ENCODE data around the gene PCK1.

PCK1 gene

DNA sequence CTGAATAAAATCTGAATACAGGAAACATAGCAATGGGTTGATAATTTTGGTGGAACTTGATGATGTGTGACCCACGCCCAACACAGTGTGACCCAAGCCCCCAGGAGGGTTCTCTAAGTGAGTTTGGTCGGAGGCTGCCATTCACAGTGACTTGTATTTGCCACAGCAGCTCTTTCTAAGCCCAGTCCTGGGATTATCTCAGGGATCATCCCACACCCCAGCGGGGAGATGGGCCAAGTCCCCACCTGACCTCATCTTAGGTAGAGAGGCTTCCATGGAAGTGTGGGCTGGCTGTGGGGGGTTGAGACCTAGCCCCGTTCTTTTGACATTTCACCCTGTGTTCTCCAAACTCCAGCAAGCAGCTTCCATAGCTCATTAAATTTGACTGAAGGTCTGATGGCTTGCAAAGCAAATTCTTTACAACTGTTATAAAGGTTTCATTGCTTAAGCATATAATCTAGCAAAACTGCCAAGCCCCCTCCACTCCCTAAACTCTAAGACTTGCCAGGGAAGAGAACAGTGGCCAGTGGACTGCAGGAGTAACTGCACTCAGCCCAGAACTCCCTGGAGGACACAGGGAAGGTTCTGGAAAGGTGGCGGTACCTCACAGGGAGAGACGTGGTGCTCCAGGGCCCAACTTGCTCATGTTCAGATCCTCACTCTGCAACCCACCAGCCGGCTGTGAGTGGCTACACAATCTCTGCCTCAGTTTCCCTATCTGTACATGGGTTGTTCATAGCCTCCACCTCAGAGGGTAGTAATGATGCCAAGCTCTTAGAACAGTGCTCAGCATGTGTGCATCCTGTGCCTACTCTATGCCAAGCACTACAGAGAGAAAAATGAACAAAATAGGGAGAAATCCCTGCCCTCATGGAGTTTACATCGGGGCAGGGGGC lies 1.0 kb upstream of the PCK1 start:
- no peak for DNase-seq (ENCODE audit: low read depth in 2 of 2, low spot score in 1 of 2)

DNA sequence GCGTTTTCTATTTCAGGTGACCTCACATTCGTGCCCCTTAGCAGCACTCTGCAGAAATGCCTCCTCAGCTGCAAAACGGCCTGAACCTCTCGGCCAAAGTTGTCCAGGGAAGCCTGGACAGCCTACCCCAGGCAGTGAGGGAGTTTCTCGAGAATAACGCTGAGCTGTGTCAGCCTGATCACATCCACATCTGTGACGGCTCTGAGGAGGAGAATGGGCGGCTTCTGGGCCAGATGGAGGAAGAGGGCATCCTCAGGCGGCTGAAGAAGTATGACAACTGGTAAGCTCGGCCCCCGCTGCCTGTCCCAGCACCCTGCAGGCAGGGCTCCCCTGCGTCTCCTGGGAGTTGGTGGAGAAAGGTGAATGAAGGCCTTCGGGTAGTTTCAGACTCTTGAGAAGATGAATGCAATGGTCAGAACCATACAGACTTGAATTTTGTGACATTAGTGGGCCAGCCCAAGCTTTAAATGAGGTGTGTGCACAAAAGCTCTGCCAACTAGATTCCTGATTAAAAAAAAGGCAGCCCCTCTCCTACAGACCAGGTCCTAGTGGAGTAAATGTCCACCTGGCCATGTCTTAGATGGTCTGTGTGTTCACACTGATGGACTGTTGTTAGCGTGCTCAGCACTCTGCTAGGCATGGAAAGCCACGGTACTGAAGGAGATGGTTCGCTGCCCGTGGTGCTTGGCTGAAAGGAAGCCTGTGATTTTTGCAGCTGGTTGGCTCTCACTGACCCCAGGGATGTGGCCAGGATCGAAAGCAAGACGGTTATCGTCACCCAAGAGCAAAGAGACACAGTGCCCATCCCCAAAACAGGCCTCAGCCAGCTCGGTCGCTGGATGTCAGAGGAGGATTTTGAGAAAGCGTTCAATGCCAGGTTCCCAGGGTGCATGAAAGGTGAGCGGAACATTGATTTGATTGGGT lies 708 bp downstream of the PCK1 start:
- DNase-seq (ENCODE audit: low read depth in 2 of 2, low spot score in 1 of 2), result no peak

DNA sequence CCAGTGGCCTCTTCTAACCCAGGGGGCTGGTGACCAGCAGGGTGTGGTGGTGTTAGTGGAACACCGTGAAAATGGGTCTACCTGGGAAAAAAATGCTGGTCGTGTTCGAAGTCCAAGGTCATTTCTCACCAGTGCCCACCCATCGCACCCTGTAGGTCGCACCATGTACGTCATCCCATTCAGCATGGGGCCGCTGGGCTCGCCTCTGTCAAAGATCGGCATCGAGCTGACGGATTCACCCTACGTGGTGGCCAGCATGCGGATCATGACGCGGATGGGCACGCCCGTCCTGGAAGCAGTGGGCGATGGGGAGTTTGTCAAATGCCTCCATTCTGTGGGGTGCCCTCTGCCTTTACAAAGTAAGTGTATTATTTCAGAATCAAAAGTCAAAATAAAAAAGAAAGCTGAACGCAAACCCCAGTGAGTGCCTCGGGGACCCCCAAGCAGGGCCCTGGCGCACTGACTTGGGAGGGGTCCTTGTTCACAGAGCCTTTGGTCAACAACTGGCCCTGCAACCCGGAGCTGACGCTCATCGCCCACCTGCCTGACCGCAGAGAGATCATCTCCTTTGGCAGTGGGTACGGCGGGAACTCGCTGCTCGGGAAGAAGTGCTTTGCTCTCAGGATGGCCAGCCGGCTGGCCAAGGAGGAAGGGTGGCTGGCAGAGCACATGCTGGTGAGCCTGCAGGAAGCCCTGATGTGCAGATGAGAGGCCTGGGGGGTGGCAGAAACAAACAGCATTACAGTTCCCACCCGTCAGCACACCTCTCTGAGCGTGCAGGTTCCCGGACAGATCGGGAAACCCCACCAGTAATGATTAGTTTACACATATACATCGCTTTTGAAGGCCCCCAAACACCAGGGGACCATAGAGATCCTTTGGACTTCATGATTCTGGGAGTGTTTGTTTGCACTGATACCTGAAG lies 1.9 kb downstream of the PCK1 start:
- DNase-seq (ENCODE audit: low read depth in 2 of 2, low spot score in 1 of 2), result no peak

DNA sequence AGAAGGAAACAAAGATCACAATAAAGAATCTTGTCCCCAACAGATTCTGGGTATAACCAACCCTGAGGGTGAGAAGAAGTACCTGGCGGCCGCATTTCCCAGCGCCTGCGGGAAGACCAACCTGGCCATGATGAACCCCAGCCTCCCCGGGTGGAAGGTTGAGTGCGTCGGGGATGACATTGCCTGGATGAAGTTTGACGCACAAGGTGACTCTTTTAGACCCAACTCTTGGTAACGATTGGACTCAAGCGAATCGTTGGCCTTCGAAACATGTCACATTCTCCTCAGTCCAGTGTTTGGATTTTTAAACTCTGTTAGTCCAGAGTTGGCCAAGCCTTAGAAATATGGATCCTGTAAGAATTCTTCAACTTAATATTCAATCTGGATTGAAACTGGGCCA lies 2.6 kb downstream of the PCK1 start:
- DNase-seq (ENCODE audit: low read depth in 2 of 2, low spot score in 1 of 2), result no peak

DNA sequence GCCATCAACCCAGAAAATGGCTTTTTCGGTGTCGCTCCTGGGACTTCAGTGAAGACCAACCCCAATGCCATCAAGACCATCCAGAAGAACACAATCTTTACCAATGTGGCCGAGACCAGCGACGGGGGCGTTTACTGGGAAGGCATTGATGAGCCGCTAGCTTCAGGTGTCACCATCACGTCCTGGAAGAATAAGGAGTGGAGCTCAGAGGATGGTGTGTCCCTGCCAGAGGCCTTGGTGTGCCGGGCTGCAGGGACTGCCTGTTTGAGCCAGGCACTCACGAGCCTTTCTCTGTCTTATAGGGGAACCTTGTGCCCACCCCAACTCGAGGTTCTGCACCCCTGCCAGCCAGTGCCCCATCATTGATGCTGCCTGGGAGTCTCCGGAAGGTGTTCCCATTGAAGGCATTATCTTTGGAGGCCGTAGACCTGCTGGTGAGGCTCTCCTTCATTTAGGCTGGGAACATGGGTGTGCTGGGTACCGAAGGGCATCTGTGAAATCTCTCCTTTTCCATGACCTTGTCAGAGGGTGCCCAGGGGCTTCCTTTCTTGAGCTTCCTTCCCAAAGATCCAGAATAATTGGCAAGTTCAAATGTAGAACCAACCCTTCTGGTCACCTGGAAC lies 3.4 kb downstream of the PCK1 start:
- no peak for DNase-seq (ENCODE audit: low read depth in 2 of 2, low spot score in 1 of 2)

DNA sequence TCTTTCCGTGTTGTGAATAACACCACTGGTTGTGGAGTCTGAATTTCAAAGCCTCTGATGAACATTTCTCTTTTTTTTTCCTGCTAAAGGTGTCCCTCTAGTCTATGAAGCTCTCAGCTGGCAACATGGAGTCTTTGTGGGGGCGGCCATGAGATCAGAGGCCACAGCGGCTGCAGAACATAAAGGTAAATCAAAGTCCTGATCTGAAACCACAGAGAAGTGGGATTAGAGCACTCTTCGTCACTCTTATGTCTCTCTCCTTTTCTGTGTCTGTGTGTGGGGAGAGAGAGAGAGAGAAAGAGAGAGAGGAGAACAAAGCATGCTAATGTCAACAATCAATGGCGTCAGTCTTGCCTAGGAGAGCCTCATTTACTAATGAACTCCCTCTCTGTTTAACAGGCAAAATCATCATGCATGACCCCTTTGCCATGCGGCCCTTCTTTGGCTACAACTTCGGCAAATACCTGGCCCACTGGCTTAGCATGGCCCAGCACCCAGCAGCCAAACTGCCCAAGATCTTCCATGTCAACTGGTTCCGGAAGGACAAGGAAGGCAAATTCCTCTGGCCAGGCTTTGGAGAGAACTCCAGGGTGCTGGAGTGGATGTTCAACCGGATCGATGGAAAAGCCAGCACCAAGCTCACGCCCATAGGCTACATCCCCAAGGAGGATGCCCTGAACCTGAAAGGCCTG lies 4.2 kb downstream of the PCK1 start:
- DNase-seq (ENCODE audit: low read depth in 2 of 2, low spot score in 1 of 2), result no peak

DNA sequence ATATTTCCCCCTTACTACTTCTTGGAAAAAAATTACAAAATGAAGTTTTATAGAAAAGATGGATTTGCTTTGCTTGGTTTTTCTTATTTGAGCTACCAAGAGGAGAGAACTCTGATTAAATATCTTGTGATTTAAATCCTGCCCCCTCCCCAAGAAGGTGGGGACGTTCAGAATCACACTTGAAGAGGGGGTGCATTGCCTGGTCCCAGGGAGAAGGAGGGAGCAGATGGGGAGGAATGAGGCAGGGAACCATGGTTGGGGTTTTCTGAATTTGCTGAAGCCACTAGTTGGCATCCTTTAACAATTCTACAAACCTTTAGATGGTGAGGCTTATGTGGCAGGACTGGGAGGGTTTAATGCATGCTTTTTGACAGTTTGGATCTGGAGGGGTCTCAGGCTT lies 5.5 kb downstream of the PCK1 start:
- DNase-seq (ENCODE audit: low read depth in 2 of 2, low spot score in 1 of 2), result no peak

DNA sequence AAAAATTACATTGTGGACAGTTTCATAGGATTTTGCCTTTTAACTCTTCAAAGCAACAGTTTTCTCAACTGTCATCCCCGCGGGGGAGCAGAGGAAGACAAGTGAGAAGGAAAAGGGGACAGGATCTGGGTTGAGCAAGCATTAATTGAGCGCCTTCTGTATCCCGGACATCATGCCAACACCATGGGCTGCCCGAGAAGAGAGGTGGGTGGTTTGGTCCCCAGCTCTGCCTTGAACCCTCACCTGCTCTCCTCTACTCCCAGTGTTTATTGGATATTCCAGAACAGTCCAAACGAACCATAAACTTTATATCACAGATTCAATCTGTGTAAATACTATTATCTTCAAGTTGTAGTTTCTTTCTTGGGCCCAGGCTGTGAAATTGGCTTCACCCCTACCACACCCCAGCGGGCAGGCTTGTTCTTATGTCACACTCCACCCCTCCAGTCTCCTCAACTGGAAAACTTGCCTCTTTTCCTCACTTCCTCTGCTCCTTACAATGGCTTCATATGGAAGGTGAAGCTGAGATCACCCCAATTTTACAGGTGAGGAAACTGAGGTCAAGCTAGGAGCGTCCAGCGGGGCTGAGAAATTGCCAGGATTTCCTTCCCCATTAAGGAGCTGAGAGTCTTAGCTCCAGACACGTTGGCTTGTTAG lies 6.0 kb downstream of the PCK1 start:
- no peak for DNase-seq (ENCODE audit: low read depth in 2 of 2, low spot score in 1 of 2)

DNA sequence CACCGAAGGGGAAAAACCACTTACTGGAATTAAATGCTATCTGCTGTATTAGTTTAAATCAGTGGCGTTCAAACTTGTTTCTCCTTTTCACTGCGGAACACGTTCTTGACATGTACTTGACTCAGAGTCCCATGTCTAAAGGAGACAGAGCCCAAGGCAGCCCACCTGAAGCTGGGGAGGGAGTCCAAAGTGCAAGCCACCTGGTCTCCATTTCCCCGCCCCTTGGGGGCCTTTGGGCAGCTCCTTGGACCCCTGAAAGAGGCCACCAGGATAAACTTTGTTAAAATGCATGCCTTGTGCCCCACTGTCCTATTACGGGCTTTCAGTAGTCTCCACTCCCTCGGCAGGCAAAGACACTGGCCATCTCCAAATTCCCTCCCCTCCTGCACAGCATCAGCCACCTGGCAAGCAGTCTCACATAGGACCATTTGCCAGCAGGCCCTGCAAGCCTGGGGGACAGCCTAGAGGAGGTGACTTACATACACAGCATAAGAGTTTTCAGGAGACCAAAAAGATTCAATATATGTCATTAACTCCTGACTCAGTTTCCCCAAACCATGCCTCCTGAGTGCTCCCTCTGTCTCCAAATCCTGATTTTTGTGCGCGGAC lies 6.7 kb downstream of the PCK1 start:
- no peak for DNase-seq (ENCODE audit: low read depth in 2 of 2, low spot score in 1 of 2)

DNA sequence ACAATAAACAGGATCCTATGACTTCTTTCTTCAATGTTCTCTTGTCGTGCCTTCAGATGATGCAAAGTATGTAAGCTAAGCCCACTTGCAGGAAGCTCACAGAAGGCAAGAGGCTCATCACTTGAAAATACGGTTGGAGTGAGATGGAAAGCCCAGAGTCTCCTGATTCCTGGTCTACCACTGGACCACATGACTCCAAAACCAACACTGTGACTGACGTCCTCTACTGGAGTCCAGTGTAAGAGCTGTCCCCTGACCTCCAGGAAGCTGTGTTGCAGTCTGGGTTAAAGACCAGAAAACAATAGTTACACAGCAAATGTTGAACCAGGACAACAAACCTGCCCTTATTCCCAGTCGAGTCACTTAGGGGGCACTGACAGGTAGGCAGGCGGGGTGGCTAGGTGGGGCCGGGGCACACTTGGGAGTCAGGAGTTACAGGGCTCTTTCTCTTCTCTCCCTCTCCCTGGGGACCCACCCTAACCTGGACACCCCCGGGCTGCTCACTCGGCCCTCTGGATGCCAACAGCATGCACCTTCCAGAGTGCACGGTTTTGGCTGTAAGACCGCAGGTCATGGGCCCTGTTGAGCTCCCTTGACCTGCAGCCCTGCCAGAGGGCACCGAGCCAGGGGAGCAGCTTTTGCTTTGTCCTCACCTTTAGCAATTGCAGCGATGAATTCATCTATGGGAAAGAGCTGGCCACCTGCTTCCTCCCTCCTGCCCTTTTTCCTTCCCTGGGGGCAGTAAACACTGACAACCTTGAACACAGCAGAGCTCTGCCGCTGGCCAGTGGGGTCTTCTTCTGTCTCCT lies 7.4 kb downstream of the PCK1 start:
- no peak for DNase-seq (ENCODE audit: low read depth in 2 of 2, low spot score in 1 of 2)

DNA sequence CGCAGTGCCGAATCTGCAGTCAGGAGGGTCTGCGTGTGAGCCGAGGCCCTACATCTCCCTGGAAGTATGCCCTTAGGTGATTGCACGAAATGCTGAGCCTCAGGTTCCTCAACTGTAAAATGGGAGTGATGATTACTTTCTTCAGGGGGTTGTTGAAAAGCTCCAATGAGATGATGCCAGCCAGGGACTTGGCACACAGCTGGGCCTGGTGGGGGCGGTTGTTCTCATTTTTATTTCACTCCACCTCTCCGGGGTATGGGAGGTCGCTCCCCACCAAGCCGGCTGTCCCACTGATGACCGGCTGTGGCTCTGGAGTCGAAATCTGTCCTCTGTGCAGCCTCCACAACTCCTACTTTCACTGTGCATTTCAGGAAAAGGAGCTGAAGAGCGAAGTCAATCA lies 8.1 kb downstream of the PCK1 start:
- no peak for DNase-seq (ENCODE audit: low read depth in 2 of 2, low spot score in 1 of 2)

DNA sequence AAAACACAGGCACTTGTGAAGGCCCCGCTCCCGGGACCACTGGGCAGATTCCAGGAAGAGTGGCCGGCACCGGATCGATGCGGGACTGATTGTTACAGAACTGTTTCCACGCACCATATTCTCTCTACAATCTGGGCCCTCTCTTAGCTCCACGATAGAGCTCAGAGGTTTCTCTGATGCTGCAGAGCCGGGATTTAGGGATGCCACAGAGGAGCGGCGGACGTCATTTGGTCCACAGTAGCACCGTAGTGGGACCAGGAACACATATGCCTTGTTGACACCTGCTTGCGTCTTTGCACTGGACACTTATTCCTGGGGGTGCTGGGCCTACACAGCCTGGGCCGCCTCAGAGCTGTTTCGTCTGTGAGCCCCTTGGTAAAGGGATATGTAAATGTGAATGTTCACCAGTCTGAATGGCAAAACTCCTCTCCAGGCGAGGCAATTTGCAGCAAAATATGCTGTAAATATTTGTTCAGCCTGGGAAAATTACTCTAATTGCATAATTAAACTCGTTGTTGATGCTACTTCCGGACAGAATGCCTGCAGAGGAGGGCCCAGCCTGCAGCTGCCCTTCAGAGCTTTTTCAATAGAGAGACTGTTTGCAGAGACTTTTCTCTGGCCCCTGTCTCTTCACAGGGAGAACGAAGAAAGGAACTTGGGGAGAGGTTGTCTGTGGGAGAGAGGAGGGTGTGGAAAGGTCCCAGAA lies 9.4 kb downstream of the PCK1 start:
- DNase-seq (ENCODE audit: low read depth in 2 of 2, low spot score in 1 of 2), result no peak

DNA sequence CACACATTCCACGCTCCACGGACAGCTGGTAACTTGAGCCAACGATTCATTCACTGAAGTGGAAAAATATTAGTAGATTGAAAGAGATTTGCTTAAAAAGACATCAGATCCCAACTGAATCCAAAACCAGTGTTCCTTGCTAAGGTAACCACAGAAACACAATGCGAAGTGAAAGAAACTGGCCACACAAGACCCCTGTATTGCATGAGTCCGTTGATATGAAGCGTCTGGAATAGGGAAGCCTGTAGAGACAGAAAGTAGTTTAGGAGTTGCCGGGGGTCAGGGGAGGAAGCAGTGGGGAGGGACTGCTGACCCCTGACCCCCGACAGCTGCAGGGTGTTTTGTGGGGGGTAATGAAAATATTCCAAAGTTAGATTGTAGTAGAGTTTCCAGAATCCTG lies 10.0 kb downstream of the PCK1 start:
- DNase-seq (ENCODE audit: low read depth in 2 of 2, low spot score in 1 of 2), result no peak

DNA sequence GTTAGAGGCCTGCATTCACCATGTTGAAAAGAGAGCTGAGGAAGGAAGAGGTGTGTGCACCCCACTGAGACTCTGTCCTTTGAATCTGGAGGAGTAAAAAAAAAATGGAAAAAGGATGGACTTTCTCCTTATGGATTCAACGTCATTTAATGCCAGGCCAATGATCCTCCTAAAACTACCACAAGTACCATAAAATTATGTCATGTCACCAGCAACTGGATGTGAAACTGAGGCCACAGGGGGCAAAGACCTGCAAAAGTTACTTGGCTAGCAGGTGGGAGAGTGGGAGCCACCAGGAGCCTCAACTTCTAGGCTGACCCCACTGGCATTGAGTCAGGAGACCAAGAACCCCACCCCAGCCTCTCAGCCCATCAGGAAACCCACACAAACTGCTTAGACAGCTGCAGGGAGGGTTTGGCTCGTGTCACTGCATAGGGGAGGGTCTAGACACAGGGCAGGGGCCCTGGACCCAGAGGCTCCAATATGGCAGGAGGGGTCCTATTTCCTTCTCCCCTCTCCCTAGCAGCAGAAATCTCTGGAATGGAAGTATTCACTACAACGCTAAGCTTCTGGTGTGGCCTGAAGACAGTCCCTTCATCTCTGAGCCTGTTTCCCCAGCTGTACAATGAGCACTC lies 11.0 kb downstream of the PCK1 start:
- DNase-seq (ENCODE audit: low read depth in 2 of 2, low spot score in 1 of 2), result no peak

DNA sequence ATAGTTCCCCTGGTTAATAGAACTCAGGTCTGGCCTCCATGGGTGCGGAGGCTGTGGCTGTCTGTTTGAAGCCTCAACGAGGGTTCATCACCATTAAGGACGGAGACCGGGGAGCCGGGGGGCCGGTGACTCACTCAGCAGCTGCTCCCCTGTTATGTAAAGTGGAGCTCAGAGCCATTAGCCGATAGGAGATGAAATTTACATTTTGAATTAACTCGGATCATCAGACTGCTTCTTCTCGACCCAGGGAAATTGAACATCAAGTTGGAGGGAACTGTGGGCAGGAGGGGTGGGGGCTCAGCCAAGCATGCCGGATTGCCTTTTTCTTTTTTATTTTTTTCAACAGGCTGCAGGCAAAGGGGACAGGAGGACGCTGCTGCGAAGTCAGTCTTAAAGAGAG lies 12.3 kb downstream of the PCK1 start:
- DNase-seq (ENCODE audit: low read depth in 2 of 2, low spot score in 1 of 2), result no peak

DNA sequence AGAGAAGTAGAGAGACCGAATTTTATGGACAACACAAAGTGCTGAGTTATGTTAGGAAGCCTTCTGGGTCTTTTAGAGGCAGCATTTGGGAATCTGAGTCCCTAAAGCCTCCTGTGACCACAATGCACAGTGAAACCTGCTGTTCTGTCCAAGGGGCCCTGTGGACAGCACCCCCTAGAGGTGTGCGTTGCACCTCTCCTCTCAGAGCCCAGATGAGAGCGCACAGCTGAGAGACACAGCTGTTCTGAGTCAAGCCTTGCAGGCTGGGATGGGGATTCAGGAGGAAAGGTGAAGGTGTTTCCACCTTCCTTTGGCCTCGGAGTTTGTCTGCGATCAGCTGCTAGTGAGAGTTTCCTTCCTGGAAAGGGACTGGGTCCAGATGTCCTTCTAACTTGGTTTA lies 13.0 kb downstream of the PCK1 start:
- DNase-seq (ENCODE audit: low read depth in 2 of 2, low spot score in 1 of 2), result no peak

DNA sequence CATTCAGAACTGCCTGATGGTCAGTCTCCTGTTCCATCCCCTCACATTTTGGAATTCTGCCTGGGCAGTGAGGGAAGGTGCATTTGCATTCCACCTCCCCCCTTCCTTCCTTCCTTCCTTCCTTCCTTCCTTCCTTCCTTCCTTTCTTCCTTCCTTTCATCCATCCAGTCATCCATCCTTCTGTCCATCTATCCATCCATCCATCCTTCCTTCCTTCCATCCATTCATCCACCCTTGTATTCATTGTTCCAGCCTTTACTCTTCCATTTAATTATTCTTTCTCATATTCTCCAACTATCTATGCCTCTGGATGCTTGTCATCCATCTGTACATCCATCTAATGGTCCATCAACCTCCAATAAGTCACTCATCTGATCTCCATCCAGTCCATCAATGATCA lies 14.0 kb downstream of the PCK1 start:
- no peak for DNase-seq (ENCODE audit: low read depth in 2 of 2, low spot score in 1 of 2)
